B cell (primary cell): ENCODE measurements around the gene KDM5B. TPM values are rescaled to one million over a fixed set of nuclear protein-coding genes. Genes with fewer than 3 reads are reported as not detected.

Experiments used
- ATAC-seq: fragments of 200-7000 bp; cut with Tn5 transposase; one replicate; pipeline ENCODE4 v1.10.0; 2021; ENCODE audit warnings: low read depth, mild to moderate bottlenecking, moderate number of reproducible peaks, moderate library complexity
- CTCF ChIA-PET: fragments of 350-600 bp; sonication (Branson Sonifier 250); formaldehyde crosslinking; loops from one replicate; lab custom pipeline; 2021; ENCODE audit warnings: antibody characterized with exemption, inconsistent platforms; lab: Charles Lee
- POLR2A ChIA-PET: fragments of 350-600 bp; sonication (Branson Sonifier 250); formaldehyde crosslinking; loops from one replicate; lab custom pipeline; 2021; ENCODE audit warnings: antibody characterized with exemption; lab: Charles Lee
- DNase-seq: peaks from one replicate; pipeline ENCODE4 v3.0.0; 2013
- H2AFZ ChIP-seq: 2 replicates; pipeline ENCODE4 v1.6.1; 2012; ENCODE audit warnings: mild to moderate bottlenecking, low read depth, low read length; ENCODE audit not compliant: insufficient read depth, poor library complexity, severe bottlenecking
- H3K27ac ChIP-seq, 2 donors: 1 replicate in 1 of 2; 2 replicates in 1 of 2; pipeline ENCODE4 v1.5.1; 2012 to 2013; ENCODE audit warnings: low read length in 2 of 2, mild to moderate bottlenecking in 2 of 2, moderate library complexity in 1 of 2
- H3K27me3 ChIP-seq, 4 experiments: fragments of 200-600 bp in 1 of 4; sonication (generic) in 1 of 4; replicated peaks in 1 of 4; 1 replicate in 2 of 4; 2 replicates in 2 of 4; pipeline versions ENCODE4 v1.6.1 to v1.7.0; 2013 to 2016; ENCODE audit warnings: low read length in 3 of 4, mild to moderate bottlenecking in 2 of 4, mixed read lengths in 1 of 4, moderate library complexity in 1 of 4; ENCODE audit not compliant: insufficient read depth in 4 of 4, control insufficient read depth in 3 of 4; ENCODE audit errors: control extremely low read depth in 1 of 4
- H3K36me3 ChIP-seq, 2 experiments: replicated peaks in 1 of 2; 1 replicate in 1 of 2; 2 replicates in 1 of 2; pipeline versions ENCODE4 v1.6.1 to v1.7.1; 2013; ENCODE audit warnings: low read length in 1 of 2; ENCODE audit not compliant: insufficient read depth in 2 of 2, control insufficient read depth in 1 of 2; ENCODE audit errors: control extremely low read depth in 1 of 2, extremely low read depth in 1 of 2
- H3K4me1 ChIP-seq, 2 donors: fragments of 200-600 bp in 1 of 2; sonication (generic) in 1 of 2; 1 replicate in 1 of 2; 2 replicates in 1 of 2; pipeline versions ENCODE4 v1.5.1 to v1.6.1; 2013 to 2017; ENCODE audit warnings: low read length in 2 of 2; ENCODE audit not compliant: control insufficient read depth in 2 of 2, insufficient read depth in 2 of 2
- H3K4me2 ChIP-seq: replicated peaks from 2 replicates; pipeline ENCODE3; 2012; ENCODE audit warnings: mild to moderate bottlenecking, low read depth, low read length; ENCODE audit not compliant: poor library complexity, severe bottlenecking
- H3K4me3 ChIP-seq, 5 experiments: fragments of 200-600 bp in 1 of 5; sonication (generic) in 1 of 5; 1 replicate in 3 of 5; 2 replicates in 2 of 5; pipeline versions ENCODE4 v1.5.1 to v1.7.0; 2011 to 2016; ENCODE audit warnings: low read length in 4 of 5, mild to moderate bottlenecking in 4 of 5, low read depth in 2 of 5, control low read depth in 1 of 5, moderate library complexity in 1 of 5; ENCODE audit not compliant: insufficient read depth in 1 of 5; ENCODE audit errors: control extremely low read depth in 1 of 5, extremely low read depth in 1 of 5
- H3K79me2 ChIP-seq: fragments of 200-600 bp; sonication (generic); one replicate; pipeline ENCODE4 v1.6.0; 2016; ENCODE audit warnings: low read length; ENCODE audit not compliant: control insufficient read depth, insufficient read depth
- H3K9ac ChIP-seq: fragments of 200-600 bp; sonication (generic); 2 replicates; pipeline ENCODE4 v1.6.1; 2017; ENCODE audit warnings: mild to moderate bottlenecking, low read length, moderate library complexity
- H3K9me3 ChIP-seq, 3 donors: one replicate each; pipeline versions ENCODE4 v1.6.1 to v1.7.1; 2013; ENCODE audit warnings: low read length in 2 of 3; ENCODE audit not compliant: control insufficient read depth in 2 of 3, insufficient read depth in 1 of 3; ENCODE audit errors: control extremely low read depth in 1 of 3
- H4K20me1 ChIP-seq: 2 replicates; pipeline ENCODE4 v1.6.0; 2012; ENCODE audit warnings: mild to moderate bottlenecking, low read length; ENCODE audit not compliant: insufficient read depth, control insufficient read depth, poor library complexity, severe bottlenecking
- H3K27ac Mint-ChIP-seq: one replicate; pipeline ENCODE4 v1.8.0; 2021; ENCODE audit warnings: mixed read lengths
- H3K27me3 Mint-ChIP-seq: one replicate; pipeline ENCODE4 v1.8.0; 2021; ENCODE audit warnings: mixed read lengths
- H3K4me1 Mint-ChIP-seq: one replicate; pipeline ENCODE4 v1.8.0; 2021; ENCODE audit warnings: mixed read lengths
- H3K4me3 Mint-ChIP-seq: one replicate; pipeline ENCODE4 v1.8.0; 2021; ENCODE audit warnings: mixed read lengths
- H3K9me3 Mint-ChIP-seq: one replicate; pipeline ENCODE4 v1.8.0; 2022; ENCODE audit warnings: mixed read lengths; ENCODE audit not compliant: insufficient read depth
- CTCF ChIP-seq: fragments of 200-600 bp; IDR thresholded peaks from one replicate; pipeline ENCODE4 v1.8.0; 2022; ENCODE audit warnings: antibody characterized with exemption, mild to moderate bottlenecking
- EZH2 ChIP-seq: IDR thresholded peaks from 2 replicates; pipeline ENCODE4 v1.6.1; 2012; ENCODE audit warnings: borderline replicate concordance, low read depth, mild to moderate bottlenecking, moderate library complexity, low read length; ENCODE audit not compliant: insufficient read depth, poor library complexity, severe bottlenecking
- WGBS: methylation state at CpG from one replicate; pipeline ENCODE4 v1.1.5; 2013; ENCODE audit warnings: missing lambda C conversion rate; ENCODE audit not compliant: insufficient coverage; 5-methylcytosine and 5-hydroxymethylcytosine counted together
- intact Hi-C: fragments of 100-400 bp; cut with micrococcal nuclease; formaldehyde crosslinking; loops from one replicate; pipeline ENCODE4 v1.10.0; 2022
- polyA plus RNA-seq: library from polyadenylated mRNA; depleted of rRNA; stranded (reverse); fragments of >200 nt; gene quantifications from 2 replicates; pipeline ENCODE4 v1.2.3, GENCODE V29; 2012
- total RNA-seq, 2 donors: library from RNA; stranded (reverse); fragments of 120-200 nt in 1 of 2; gene quantifications; 1 replicate in 1 of 2; 2 replicates in 1 of 2; pipeline versions ENCODE4 v1.2.3 to v1.2.4, GENCODE V29; 2013 to 2022

The KDM5B gene
- total and polyA plus RNA-seq, 2 donors (not counting 1 experiment from before 2014, with no cell fraction given), result 11.2 to 62.7 TPM

GRCh38 chr1:202708456-202709275 lies 99.6 kb downstream of the KDM5B start:
- Mint-ChIP-seq H3K27ac (no peak overlapping the region), H3K27me3 (peaks cover 68% of the 10 kb centered on the region), H3K9me3 (no peaks in the 10 kb centered on the region), H3K4me1 (peaks cover 8% of the 10 kb centered on the region), H3K4me3 (no peak overlapping the region)
- ChIA-PET POLR2A (no interaction called here), CTCF (no interaction called here)
- Histone ChIP-seq H3K4me1 (peaks cover 9 to 14% of the 10 kb centered on the region in 2 donors), H4K20me1 (no peaks in the 10 kb centered on the region), H3K9ac (no peak overlapping the region), H3K36me3 (no peaks in the 10 kb centered on the region), H3K4me2 (no peak overlapping the region), H2AFZ (no peak overlapping the region), H3K79me2 (no peaks in the 10 kb centered on the region), H3K27ac (no peak overlapping the region), H3K27me3 (peaks cover 0 to 70% (median 21%) of the 10 kb centered on the region in 4 experiments), H3K9me3 (no peaks in the 10 kb centered on the region), H3K4me3 (no peak overlapping the region)
- DNase-seq (no peak), ATAC-seq (no peak)
- intact Hi-C loops, result no loop called here
- WGBS, result 42% methylated on average over 7 of the region's 12 CpGs
- TF ChIP-seq EZH2 (no peak), CTCF (no peak)

DNA sequence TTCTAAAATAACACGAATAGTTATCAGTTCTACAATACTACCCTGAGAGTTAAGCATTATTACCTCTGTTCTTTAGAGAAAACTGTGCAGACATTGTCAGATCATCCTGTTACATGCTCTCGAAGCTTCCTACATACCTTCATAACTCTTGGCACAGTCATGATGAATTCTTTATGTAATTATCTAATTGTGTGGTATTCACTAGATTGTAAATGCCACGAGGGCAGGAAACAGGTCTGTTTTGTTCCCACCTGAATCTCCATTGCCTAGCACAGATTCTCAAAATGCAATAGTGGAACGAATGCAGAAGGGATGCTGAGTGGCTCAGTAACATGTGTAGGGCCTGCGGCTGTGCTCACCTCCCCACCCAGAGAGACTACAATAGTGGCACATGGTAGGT lies 101.4 kb downstream of the KDM5B start:
- Histone ChIP-seq H3K36me3 (no peaks in the 10 kb centered on the region), H3K79me2 (no peaks in the 10 kb centered on the region), H3K9me3 (no peaks in the 10 kb centered on the region), H3K27me3 (peaks cover 0 to 70% (median 18%) of the 10 kb centered on the region in 4 experiments), H3K9ac (no peak overlapping the region), H3K4me3 (no peak overlapping the region), H4K20me1 (no peaks in the 10 kb centered on the region), H3K4me1 (peaks cover 9 to 14% of the 10 kb centered on the region in 2 donors), H3K4me2 (no peak overlapping the region), H2AFZ (no peak overlapping the region), H3K27ac (no peak overlapping the region)
- ChIA-PET POLR2A (no interaction called here), CTCF (no interaction called here)
- no peak overlapping the region for H3K27ac Mint-ChIP-seq
- no peak for TF ChIP-seq CTCF
- TF ChIP-seq EZH2, result no peak
- WGBS, result 85% methylated on average over 2 of the region's 5 CpGs
- H3K9me3 Mint-ChIP-seq, result no peaks in the 10 kb centered on the region
- H3K4me1 Mint-ChIP-seq, result peaks cover 8% of the 10 kb centered on the region
- peaks cover 67% of the 10 kb centered on the region for H3K27me3 Mint-ChIP-seq
- intact Hi-C loops, result no loop called here
- DNase-seq, result no peak
- ATAC-seq, result no peak
- H3K4me3 Mint-ChIP-seq, result no peak overlapping the region
